Measurements from ENCODE around the gene LLGL2.
A peak's percentile ranks its signal among the peaks of the same experiment; 100 is the strongest.

Gene LLGL2

DNA sequence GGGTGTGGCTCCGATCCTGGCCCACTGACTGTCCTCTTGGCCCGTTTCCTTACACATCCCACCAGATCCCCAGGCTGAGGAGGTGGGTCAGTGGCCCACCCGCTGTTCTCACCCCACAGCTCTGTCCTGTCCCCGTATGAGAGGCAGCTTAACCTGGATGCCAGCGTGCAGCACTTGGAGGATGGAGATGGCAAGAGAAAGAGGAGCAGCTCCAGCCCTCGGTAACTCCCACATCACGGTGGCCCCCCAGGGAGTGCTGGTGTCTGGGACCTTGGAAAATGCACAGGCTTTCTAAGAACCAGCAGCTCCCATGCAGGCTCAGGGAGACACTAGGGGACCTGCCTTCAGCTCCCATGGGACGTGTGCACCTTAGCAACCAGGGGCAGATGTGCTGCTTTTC lies 4.2 kb upstream of the LLGL2 start:
- H3K27me3 ChIP-seq (replicated peaks; ENCODE audit: control insufficient read depth, insufficient read depth, low read length): no peaks in the 10 kb centered on the region
- TF ChIP-seq, protein P1, sequence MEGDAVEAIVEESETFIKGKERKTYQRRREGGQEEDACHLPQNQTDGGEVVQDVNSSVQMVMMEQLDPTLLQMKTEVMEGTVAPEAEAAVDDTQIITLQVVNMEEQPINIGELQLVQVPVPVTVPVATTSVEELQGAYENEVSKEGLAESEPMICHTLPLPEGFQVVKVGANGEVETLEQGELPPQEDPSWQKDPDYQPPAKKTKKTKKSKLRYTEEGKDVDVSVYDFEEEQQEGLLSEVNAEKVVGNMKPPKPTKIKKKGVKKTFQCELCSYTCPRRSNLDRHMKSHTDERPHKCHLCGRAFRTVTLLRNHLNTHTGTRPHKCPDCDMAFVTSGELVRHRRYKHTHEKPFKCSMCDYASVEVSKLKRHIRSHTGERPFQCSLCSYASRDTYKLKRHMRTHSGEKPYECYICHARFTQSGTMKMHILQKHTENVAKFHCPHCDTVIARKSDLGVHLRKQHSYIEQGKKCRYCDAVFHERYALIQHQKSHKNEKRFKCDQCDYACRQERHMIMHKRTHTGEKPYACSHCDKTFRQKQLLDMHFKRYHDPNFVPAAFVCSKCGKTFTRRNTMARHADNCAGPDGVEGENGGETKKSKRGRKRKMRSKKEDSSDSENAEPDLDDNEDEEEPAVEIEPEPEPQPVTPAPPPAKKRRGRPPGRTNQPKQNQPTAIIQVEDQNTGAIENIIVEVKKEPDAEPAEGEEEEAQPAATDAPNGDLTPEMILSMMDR (IDR thresholded peaks at IDR 0.05; ENCODE audit: insufficient read depth, low read length, poor library complexity, severe bottlenecking): no peak
- no peak for DNase-seq (ENCODE audit: extremely low read depth, insufficient read length)

GRCh38 chr17:75521951-75522727 lies 3.4 kb upstream of the LLGL2 start:
- peaks cover 4% of the 10 kb centered on the region for H3K36me3 ChIP-seq (ENCODE audit: control insufficient read depth, insufficient read depth, low read length)
- H3K27me3 ChIP-seq (replicated peaks; ENCODE audit: control insufficient read depth, insufficient read depth, low read length): no peaks in the 10 kb centered on the region
- H3K4me3 ChIP-seq (replicated peaks; ENCODE audit: low read depth, low read length): no peak overlapping the region
- DNase-seq (ENCODE audit: extremely low read depth, insufficient read length): no peak
- TF ChIP-seq, protein P1 (IDR thresholded peaks at IDR 0.05; ENCODE audit: insufficient read depth, low read length, poor library complexity, severe bottlenecking): no peak

More for the DNA sequence above, 4.2 kb upstream of the LLGL2 start:
- Histone ChIP-seq H3K4me3 (replicated peaks; ENCODE audit: low read depth, low read length) (no peak overlapping the region), H3K36me3 (ENCODE audit: control insufficient read depth, insufficient read depth, low read length) (peaks cover 4% of the 10 kb centered on the region)

- Histone ChIP-seq H3K4me3 (replicated peaks; ENCODE audit: low read depth, low read length) (no peak overlapping the region), H3K27me3 (replicated peaks; ENCODE audit: control insufficient read depth, insufficient read depth, low read length) (no peaks in the 10 kb centered on the region), H3K36me3 (ENCODE audit: control insufficient read depth, insufficient read depth, low read length) (peaks cover 4% of the 10 kb centered on the region)
- DNase-seq (ENCODE audit: extremely low read depth, insufficient read length): no peak
- TF ChIP-seq, protein P1 (IDR thresholded peaks at IDR 0.05; ENCODE audit: insufficient read depth, low read length, poor library complexity, severe bottlenecking): no peak
Measured at GRCh38 chr17:75523647-75524046, 1.9 kb upstream of the LLGL2 start.

- DNase-seq (ENCODE audit: extremely low read depth, insufficient read length): no peak
- H3K4me3 ChIP-seq (replicated peaks; ENCODE audit: low read depth, low read length): no peak overlapping the region
- TF ChIP-seq, protein P1 (IDR thresholded peaks at IDR 0.05; ENCODE audit: insufficient read depth, low read length, poor library complexity, severe bottlenecking): no peak
- peaks cover 2% of the 10 kb centered on the region for H3K36me3 ChIP-seq (ENCODE audit: control insufficient read depth, insufficient read depth, low read length)
- no peaks in the 10 kb centered on the region for H3K27me3 ChIP-seq (replicated peaks; ENCODE audit: control insufficient read depth, insufficient read depth, low read length)
Measured at GRCh38 chr17:75524269-75524969, 1.1 kb upstream of the LLGL2 start.

- DNase-seq (ENCODE audit: extremely low read depth, insufficient read length): no peak
- TF ChIP-seq, protein P1 (IDR thresholded peaks at IDR 0.05; ENCODE audit: insufficient read depth, low read length, poor library complexity, severe bottlenecking): no peak
- Histone ChIP-seq H3K27me3 (replicated peaks; ENCODE audit: control insufficient read depth, insufficient read depth, low read length) (no peaks in the 10 kb centered on the region), H3K36me3 (ENCODE audit: control insufficient read depth, insufficient read depth, low read length) (peaks cover 2% of the 10 kb centered on the region), H3K4me3 (replicated peaks; ENCODE audit: low read depth, low read length) (peak overlapping the region; percentile 66)
Measured at GRCh38 chr17:75525806-75526554, 483 bp downstream of the LLGL2 start.
